Body of pancreas (tissue), 4 donors: ENCODE results near the gene SYPL1.

Experiments used
- CTCF ChIP-seq, 7 experiments: fragments of 450-650 bp in 4 of 7; fragments of 200-600 bp in 3 of 7; sonication (generic) in 3 of 7; IDR thresholded peaks; one replicate each; pipeline ENCODE4 v1.5.1; 2016 to 2019; ENCODE audit warnings: antibody characterized with exemption in 7 of 7
- POLR2A ChIP-seq, 3 donors: fragments of 450-650 bp; IDR thresholded peaks; one replicate each; pipeline ENCODE4 v1.6.1; 2016; ENCODE audit warnings: antibody characterized with exemption in 3 of 3, mild to moderate bottlenecking in 2 of 3

- no peak for TF ChIP-seq CTCF (IDR thresholded peaks at IDR 0.05)
- no peak for TF ChIP-seq POLR2A (IDR thresholded peaks at IDR 0.05)
Observed at GRCh38 chr7:106042196-106042611, 69.9 kb downstream of the SYPL1 start.
